A172 (cell line): ENCODE results near the gene LEMD2. TPM values are rescaled to one million over a fixed set of nuclear protein-coding genes. Genes with fewer than 3 reads are reported as not detected.

Source experiments
- DNase-seq: peaks from one replicate; pipeline ENCODE4 v3.0.0-alpha.2; 2015; ENCODE audit warnings: low spot score
- total RNA-seq: library from RNA; depleted of rRNA; stranded (reverse); fragments of >200 nt; shearing (Covaris generic); gene quantifications from 2 replicates; pipeline ENCODE4 v1.2.3, GENCODE V29; 2014; rRNA removed

The LEMD2 gene
- total RNA-seq, 1 experiment from 2014 or later = 50.8 TPM

- no peak for DNase-seq
These were observed 66.8 kb downstream of the LEMD2 start for GRCh38 chr6:33722103-33722623.

- no peak for DNase-seq
These were observed 67.4 kb downstream of the LEMD2 start for GRCh38 chr6:33721508-33721907.

Other genes with a start within 250 kb of the LEMD2 start
- 23.1 and 27.1 TPM in 2 replicates for gene BAK1, start 208.9 kb downstream of the LEMD2 start, total RNA-seq
- gene ITPR3, start 167.8 kb downstream of the LEMD2 start, total RNA-seq = 57.5 and 59.8 TPM in 2 replicates
- gene UQCC2, start 77.4 kb downstream of the LEMD2 start, total RNA-seq = 46.1 and 70.3 TPM in 2 replicates
- gene IP6K3, start 42.2 kb downstream of the LEMD2 start, total RNA-seq = 6.8 and 6.9 TPM in 2 replicates
- not detected in 2 replicates for gene MLN, start 14.9 kb upstream of the LEMD2 start, total RNA-seq